Stimulated activated CD4-positive, alpha-beta T cell treated with anti-CD3 and anti-CD28 coated beads, Interleukin-1b, Interleukin-23, amount 100 ng/mL, for 1 hour (primary cell): Measurements from ENCODE around the gene S100A6.
"Not testable (repeated sequence)": the region's sequence is repeated elsewhere in the genome, so short reads cannot be mapped to it uniquely, and the experiment has no call there.

ENCODE experiments used
- DNase-seq, 2 donors: peaks; one replicate each; pipeline ENCODE4 v3.0.0-alpha.2; 2020; ENCODE audit warnings: low read depth in 2 of 2

The S100A6 gene

DNA sequence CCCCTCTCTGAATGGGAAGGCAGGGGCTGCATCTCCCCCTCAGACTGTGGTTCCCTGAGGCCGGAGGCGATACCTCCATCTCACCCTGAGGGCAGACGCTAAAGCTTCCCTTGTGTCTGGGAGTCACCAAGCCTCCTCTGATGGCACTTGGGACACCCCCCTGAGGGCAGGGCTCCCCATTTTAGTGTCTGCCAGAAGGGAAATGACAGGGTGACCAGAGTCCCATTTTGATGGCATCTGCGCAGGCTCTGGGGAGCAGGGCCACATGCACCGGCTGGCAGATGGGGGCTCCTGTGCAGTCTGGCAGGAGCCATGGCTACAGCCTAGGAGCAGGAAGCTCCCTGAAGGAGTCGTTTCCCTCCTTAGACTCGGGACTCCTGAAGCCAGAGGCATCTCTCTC, 28.2 kb upstream of the S100A6 start:
- DNase-seq = no peak

DNA sequence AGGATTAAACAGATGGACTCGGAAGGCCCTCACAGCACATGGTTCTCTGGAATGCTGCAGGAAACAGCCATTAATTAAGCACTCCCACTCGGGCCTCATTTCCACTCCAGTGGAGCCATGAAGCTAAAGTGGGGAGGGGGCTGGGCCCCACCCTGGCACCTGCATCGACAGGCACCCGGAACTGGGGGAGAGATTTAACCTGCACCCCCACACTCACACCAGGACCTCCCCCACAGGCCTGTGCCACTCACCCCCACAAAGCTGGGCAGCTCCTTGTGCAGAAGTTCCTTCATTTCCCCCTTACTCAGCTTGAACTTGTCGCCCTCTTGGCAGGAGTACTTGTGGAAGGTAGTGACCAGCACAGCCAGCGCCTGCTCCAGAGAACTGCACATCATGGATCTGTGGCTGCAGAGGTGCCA, 27.7 kb upstream of the S100A6 start:
- DNase-seq = no peak

DNA sequence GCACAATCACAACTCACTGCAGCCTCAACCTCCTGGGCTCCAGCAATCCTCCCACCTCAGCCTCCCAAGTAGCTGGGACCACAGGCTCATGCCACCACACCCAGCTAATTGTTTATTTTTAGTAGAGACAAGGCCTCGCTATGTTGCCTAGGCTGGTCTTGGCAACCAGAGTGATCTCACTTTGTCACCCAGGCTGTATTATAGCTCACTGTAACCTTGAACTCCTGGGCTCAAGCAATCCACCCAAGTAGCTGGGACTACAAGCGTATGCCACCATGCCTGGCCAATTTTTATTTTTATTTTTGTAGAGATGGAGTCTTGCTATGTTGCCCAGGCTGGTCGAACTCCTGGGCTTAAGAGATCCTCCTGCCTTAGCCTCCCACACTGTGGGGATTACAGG, 26.2 kb upstream of the S100A6 start:
- DNase-seq = not testable (repeated sequence)

DNA sequence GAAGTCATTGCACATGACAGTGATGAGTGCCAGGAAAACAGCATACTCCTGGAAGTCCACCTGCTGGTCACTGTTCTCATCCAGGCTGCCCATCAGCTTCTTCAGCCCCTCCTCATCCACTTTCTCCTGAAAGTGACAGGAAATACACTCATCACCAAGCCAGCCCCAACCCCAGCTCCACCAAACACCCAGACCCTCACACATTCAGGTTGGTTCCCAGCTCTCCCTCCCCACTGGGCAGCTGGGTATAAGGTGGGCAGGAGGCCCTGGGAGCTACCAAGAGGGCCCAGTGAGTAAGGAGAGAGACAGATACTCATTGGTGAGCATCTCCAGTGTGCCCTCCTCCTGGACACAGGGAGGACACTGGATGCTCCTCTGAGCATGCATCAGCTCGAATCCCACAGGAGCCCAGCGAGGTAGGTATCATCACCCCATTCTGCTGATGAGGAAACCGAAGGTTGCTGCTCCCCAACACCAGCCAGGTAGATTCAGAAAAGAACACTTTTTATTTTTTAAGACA, 25.7 kb upstream of the S100A6 start:
- no peak for DNase-seq

DNA sequence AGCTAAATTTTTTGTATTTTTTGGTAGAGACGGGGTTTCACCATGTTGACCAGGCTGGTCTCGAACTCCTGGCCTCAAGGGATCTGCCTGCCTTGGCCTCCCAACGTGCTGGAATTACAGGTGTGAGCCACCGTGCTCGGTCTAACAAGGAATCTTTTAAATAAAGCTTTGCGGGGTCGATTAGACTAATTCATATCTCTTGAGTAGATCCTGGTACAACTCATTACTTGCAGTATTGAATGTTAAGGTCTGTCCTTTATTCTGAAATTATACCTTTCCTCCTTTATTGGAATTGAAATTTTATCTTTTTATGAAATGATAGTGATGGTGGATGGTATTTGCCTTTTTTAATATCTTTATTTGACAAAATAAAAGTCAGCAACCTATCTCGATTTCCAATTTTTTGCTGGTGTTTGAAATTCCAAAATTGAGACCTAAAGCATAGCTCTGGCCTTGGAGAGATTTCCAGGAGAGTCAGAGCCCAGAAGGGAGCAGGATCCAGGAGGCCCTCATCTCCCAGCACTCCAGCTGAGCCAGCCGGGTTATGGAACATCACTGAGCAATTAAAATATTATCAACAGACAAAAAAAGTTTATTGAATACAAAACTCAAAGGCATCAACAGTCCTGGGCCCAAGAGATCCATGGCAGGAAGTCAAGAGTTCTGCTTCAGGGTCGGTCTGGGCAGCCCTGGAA, 25.1 kb upstream of the S100A6 start:
- no peak for DNase-seq

DNA sequence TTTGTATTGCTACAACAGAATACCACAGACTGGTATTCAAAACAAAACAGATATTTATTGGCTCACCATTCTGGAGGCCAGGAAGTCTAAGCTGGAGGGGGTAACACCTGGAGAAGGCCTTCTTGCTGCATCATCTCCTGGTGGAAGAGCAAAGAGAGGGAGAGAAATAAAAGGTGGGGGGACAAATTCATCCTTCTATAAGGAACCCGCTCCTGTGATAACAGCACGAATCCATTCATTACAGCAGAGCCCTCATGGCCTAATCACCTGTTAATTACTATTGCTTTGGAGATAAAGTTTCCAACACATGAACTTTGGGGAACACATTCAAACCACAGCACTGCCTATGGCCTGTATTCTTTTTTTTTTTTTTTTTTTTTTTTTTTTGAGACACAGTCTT, 24.4 kb upstream of the S100A6 start:
- no peak for DNase-seq

DNA sequence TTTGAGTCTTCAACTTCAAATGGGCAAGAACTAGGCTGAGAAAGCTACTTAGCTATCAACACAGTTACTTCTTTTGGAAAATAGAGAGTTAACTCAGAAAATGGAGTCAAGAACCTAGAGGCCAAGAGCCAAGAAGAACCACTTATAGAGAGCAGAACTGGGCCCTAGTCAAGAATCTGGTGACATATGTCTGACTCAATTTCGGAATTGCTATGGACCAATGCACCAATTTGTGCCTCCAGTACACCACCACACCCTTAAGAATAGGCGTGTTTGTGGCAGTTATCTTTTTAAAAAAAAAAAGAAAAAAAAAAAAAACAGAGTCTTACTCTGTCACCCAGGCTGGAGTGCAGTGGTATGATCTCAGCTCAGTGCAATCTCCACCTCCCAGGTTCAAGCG, 22.1 kb upstream of the S100A6 start:
- no peak for DNase-seq

DNA sequence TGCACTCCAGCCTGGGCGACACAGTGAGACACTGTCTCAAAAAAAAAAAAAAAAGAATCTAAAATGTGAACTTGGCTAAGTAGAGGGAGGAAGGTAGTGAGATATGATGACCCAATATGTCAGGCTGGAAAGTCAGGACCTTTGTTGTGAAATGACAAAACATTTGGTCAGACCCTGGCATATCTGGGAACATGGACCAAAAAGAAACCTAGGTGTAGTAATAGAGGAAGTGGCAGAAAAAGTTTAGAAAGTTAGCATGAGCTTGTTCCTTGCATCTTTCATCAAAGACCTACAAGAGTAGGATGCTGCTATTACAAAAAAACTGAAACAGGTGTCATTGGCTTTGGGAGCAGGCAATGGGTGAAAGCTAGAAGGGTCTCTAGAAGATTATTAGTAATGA, 20.6 kb upstream of the S100A6 start:
- no peak for DNase-seq

DNA sequence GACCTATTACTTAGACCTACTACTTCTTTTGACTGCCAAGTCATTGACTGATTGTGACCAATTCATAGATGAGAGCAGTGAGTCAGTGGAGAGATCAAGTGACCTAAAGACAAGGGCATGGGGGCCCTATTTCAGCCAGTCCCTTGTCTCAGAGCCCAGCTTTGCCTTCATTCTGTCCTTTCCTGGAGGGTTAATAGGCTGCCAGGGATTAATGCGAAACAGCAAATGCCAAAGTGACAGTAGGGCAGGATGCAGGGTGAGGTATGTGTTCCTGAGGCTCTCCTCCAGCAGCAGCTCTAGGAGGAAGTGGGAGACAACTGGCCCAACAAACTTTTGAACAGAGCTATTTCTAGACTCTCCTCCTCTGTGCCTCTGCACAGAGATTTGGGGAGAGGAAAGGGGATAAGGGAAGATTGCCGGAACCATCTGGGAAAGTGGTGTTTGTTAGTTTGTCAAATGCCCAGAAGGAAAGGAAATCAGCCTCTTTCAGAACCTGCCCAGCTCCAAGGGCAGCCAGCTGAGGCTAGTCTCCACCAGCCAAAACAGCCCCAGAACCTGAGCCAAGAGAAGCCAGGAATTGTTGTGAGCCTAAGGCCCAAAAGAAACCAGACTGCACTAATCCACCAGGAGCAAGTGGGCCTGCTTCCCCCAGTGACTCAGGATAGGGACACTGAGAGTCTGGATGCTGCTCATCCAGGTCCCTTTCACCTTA, 18.2 kb upstream of the S100A6 start:
- DNase-seq = no peak

DNA sequence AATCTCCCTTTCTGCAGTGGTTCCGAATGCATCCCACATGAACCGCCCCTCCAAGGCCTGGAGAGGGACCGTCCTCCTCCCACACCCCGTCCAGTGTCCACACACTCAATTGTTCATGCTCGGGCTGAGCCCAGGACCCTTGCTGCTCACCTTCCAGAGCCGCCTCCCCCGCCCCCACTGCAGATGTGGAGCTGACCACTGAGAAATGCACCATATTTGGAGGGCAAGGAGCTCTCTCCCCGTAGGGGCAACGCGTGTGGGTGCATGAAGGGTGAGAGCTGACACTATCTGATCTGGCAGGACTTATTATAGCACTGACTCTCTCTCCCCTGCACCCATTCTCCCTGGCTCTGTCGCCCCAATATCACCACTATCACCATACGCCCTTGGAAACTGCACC, 17.3 kb upstream of the S100A6 start:
- no peak for DNase-seq

DNA sequence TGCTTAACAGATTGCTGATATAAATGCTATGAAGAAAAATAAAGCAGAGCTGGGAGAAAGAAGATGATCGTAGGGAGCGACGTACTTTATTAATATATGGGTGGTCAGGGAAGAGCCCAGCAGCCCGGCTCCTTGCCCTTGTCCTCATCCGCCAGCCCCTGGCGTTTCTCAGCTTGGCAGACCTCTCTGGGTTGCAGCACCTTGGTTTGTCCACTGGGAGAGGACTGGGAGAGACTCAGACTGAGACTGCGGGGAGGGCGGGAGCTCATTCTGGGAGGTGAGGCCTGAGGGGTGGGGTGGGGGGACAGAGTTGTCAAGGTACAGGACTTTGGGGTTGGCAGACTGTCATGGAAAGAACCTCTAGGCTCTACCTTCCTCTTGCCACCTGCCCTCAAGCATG, 16.5 kb upstream of the S100A6 start:
- no peak for DNase-seq

DNA sequence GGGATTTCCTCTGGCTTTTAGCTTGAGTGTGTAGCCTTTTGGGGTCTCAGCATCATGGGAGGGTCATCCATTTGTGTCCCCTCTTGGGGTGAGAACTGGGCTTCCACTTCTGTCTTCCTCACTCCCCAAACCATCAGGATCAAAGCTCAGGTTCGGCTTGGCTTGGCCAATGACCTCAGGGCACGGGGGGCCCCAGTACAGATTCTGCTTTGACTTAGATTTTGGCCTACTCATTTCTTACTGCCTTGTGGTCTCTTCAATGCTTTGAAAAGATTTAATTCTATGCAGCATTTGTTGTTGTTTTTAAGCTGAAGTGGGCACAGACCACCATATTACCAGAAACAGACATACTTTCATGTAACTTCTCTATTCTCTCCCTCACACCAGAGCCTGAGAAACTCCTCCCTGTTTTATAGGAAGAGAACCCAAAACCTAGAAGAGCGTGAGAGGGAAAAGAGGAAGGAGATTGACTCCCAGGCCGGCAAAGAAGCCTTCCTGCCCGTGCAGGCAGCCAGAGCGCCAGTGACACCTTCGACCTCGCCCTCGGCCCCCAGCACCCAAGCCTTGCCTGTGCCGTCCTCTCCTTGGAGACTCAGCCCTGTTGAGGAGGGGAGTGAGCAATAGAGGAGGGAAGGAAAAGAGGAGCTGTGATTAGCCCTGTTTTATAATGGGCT, 15.2 kb upstream of the S100A6 start:
- DNase-seq = no peak

DNA sequence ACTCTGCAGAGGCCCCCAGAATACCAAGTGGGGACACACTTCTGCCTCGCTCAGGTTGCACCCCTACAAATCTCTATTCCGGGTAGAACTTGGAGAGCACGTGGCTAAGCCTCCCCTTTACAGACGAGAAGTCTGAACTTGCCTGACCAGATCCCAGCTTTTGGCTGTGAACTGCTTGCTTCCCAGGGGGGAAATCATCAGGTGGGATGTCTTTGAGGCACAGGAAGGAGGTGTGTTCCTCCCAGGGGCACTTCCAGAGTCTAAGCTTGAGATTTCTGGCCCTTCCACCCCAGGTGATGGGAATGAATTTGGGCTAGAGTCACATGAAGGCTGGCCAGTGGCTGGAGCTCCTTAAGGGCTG, 14.6 kb upstream of the S100A6 start:
- no peak for DNase-seq

DNA sequence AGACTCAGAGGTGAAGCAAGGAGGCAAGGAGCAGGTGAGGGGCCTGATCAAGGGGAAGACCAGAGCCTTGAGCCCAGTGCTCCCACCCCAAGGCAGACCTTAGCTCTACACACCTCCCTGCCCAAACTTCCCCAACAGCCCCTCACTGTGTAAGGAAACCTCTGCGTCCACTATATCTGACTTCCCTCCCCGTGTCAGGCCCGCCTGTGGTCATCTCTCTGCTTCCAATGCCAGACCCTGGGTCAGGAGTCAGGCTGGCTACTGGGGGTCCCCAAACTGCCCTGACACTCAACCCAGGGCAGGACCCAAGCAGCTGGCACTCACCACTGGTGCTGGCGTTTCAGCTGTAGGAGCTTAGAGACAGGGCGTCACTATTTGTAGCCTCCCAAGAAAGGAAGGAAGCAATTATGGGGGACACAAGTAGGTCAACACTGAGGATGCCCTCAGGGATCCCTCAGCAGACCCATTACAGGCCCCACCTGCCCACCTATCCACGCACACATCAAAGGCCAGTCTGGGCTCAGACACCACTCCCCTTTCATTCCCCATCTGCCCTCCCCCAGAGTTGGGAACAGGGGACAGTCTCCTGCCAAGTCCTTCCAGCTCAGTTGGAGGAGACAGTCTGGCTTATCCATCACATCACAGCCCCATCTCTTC, 14.1 kb upstream of the S100A6 start:
- DNase-seq = no peak

DNA sequence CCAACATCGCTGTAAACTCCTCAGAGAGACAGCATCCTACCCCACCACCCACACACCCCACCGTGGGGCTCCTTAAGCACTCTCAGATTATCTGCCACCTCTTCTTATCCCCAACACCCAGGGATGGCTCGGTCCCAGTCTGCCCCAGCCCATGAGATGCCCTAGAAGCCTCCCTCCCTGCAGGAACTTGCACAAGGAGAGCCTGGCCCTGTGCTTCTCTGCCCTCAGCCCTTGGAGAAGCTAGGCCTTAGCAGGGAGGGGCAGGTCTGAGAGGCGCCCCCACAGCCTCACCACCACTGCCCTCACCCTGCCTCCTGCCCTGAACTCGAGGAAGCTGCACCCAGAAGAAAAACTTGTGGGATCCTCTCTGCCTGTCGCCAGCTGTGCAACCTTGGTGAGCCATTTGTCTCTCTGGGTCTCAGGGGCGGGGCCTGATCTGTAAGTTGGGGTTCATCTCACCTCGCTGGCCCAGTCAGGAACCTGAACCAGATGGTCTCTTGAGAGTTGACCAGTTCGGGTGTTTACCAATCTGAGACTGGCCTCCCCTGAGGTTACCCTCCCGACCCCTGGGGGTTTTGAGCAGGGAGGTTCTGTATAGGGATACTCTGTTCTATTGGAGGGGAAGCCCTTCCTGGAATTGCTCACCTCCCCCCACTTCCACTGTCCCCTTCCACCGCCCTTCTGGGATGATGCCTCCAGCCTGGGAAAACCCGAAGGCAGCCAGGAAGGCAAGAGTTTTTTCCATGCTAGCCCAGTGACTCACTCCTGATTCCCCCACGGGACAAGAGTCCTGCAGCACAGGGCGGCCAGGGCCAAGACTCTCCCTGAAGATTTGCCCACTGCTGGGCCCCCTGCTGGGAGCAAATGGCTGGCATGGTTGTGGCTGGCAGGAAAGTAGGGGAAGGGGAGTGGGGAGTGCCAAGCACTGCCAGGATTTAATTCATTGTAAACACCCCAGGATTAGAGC, 13.2 kb upstream of the S100A6 start, which contains the start of gene S100A3:
Gene S100A3, minus strand, starts transcription at position 537 of the 967 bp plus-strand sequence. CDS start 773 bp downstream, outside the sequence.
- no peak for DNase-seq

DNA sequence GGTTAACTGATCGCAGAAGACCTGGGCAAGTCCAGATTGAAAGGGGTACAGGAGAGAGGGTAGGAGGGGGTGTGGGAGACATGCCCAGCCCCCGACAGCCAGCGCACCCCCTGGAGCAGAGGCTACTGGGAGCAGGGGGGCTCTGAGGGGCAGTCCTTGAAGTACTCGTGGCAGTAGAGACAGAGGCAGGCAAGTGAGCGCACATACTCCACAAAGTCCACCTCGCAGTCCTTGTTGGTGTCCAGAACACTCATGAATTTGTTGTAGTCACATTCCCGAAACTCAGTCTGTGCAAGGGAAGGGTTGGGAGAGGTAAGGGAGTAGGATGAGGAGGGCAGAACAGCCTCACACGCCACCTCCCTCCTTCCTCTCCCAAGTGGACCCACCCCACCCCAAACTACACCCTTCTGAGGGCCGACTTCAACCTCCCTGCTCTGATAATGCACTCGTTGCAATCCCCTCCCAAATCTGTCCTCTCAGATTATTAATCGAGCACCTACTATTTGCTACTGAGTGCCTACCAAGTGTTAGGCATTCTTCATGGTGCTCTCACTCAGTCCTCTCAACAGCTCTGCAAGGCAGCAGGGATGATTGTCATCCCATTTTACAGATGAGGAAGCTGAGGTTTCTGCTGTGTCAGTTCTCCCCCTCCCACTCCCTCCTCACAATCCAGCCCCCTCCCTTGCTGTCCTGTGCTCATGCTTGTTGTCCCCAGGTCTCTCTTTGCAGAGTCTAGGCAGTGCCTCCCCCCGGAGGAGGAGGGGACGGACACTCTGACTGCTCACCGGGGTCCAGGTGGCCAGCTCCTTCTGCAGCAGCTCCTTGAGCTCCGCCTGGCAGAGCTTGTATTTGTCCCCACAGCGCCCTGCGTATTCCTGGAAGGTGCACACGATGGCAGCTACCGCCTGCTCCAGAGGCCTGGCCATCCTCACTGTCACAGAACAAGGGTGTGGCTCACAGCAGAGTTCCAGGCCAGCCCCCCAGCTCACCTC, 12.1 kb upstream of the S100A6 start:
- no peak for DNase-seq

DNA sequence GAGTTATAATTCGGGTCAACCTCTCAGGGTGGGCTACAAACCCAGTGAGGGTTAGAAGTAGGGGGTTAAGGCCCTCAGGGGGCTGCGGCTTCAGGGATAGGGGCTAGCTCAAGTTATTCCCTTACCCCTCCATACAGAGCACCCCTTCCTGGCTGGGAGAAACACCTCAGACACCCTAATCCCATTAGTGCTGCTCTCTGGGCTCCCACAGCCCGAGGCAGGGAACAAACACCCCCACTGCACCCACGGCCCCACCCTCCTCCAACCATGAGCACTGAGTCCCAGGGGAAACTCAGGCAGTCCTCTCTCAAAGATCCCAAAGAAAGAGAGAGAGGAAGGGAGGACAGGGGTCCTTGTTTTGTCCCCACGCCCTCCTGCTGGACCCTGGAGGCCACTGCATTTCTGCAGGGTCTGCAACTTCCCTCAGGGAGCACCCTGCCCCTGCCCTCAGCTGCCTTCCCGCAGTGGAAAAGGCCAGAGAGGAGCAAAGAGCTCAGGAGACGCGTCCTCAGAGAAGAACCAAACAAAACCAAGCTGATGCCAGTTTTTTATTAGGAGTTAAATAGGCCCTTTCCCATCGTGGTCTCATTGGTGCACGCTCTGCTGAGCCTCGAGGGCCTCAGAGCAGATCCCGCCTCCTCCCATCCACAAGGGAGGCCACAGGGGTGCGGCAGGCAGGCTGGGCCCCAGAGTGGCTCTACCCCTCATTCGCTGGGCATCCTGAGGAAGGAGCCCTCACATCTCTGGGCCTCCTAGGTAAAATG, 11.2 kb upstream of the S100A6 start:
- no peak for DNase-seq

DNA sequence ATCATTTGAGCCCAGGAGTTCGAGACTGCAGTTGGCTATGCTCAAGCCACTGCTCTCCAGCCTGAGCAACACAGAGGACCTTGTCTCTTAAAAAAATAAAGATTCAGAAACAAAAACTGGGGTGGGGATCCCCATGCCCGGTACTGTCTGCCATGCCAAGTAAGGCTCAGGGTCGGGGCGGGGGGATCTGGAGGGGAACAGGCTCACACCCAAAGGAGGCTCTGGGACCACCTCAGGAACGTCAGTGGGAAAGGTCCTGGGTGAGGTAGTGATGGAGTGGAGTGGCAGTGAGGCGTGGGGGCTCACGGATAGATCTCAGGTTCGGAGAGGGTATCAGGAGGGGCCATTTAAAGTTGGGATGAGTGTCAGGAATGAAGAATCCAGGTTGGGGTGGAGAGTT, 10.6 kb upstream of the S100A6 start:
- no peak for DNase-seq
